Measurements from ENCODE around the gene KLHL14. TPM values are rescaled to one million over a fixed set of nuclear protein-coding genes. Genes with fewer than 3 reads are reported as not detected.

Gene KLHL14
- total RNA-seq, 1 donor from 2014 or later = 1.3 TPM

DNA sequence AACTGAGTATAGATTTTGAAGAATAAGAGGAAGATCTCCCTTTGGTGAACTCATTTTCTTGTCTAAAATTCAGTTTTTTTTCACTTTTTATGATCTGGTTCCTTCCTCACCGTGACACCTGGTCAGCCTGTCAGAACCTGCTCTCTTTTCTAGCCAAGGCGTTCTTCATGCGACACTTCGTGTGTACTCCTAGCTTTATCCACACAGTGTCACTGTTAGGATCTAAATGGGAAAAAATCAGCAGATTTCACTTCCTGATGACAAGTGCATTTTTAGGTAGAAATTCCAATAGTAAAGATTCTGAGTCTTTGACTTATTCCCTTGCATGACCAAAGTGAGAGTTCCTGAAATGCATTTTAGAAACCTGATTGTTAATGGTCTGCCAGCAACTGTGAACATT is 89.8 kb downstream of the KLHL14 start:
- Mint-ChIP-seq H3K36me3 (ENCODE audit: low read depth, unreplicated experiment) (no peaks in the 10 kb centered on the region), H3K4me3 (ENCODE audit: unreplicated experiment) (no peak overlapping the region), H3K27ac (ENCODE audit: unreplicated experiment) (no peak overlapping the region), H3K27me3 (ENCODE audit: unreplicated experiment) (no peaks in the 10 kb centered on the region), H3K4me1 (ENCODE audit: unreplicated experiment) (no peaks in the 10 kb centered on the region), H3K9me3 (ENCODE audit: unreplicated experiment) (no peaks in the 10 kb centered on the region)
- no peak for DNase-seq (ENCODE audit: low spot score)
- TF ChIP-seq, protein P1, sequence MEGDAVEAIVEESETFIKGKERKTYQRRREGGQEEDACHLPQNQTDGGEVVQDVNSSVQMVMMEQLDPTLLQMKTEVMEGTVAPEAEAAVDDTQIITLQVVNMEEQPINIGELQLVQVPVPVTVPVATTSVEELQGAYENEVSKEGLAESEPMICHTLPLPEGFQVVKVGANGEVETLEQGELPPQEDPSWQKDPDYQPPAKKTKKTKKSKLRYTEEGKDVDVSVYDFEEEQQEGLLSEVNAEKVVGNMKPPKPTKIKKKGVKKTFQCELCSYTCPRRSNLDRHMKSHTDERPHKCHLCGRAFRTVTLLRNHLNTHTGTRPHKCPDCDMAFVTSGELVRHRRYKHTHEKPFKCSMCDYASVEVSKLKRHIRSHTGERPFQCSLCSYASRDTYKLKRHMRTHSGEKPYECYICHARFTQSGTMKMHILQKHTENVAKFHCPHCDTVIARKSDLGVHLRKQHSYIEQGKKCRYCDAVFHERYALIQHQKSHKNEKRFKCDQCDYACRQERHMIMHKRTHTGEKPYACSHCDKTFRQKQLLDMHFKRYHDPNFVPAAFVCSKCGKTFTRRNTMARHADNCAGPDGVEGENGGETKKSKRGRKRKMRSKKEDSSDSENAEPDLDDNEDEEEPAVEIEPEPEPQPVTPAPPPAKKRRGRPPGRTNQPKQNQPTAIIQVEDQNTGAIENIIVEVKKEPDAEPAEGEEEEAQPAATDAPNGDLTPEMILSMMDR (IDR thresholded peaks at IDR 0.05; ENCODE audit: unreplicated experiment) = no peak

DNA sequence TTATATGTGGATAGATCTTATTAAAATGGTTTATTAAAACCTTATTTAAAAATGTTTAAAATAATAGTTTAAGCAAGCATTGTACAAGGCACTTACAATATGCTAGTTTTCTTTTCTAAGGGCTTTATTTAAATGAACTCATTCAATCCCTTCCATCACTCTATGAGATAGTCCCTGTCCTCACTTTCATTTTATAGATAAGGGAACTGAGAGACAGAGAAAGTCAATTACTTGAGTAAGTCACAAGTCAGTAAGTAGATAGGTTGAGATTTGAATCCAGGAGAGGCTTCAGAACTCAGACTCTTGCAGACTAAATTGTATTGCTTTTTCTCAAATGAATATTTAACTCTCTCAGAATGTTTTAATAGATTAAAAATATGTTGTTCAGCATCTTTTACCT is 95.2 kb downstream of the KLHL14 start:
- no peaks in the 10 kb centered on the region for H3K4me1 Mint-ChIP-seq (ENCODE audit: unreplicated experiment)
- TF ChIP-seq, protein P1 (IDR thresholded peaks at IDR 0.05; ENCODE audit: unreplicated experiment) = no peak
- H3K9me3 Mint-ChIP-seq (ENCODE audit: unreplicated experiment) = no peaks in the 10 kb centered on the region
- H3K27me3 Mint-ChIP-seq (ENCODE audit: unreplicated experiment) = no peaks in the 10 kb centered on the region
- no peaks in the 10 kb centered on the region for H3K36me3 Mint-ChIP-seq (ENCODE audit: low read depth, unreplicated experiment)
- H3K4me3 Mint-ChIP-seq (ENCODE audit: unreplicated experiment) = no peak overlapping the region
- DNase-seq (ENCODE audit: low spot score) = no peak
- no peak overlapping the region for H3K27ac Mint-ChIP-seq (ENCODE audit: unreplicated experiment)

DNA sequence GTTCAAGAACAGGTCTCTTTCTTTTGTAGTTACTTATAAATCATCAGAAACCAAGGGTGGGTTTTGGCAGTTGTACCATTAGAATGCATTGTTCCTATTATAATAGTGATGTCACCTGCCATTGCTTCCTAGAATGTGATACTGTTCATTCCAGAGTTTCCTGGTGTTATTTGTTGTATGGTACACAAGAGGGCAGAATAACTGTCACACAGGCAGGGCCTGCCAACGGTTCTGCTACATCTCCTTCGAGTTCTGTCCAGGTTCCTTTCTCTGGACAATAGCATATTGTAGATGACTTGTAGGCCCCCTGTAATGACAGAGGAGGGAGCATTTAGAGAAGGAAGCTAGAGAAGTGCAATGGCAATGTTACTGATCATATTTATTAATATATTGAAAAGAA is 98.3 kb downstream of the KLHL14 start:
- no peaks in the 10 kb centered on the region for H3K27me3 Mint-ChIP-seq (ENCODE audit: unreplicated experiment)
- peak; percentile 9 for DNase-seq (ENCODE audit: low spot score)
- TF ChIP-seq, protein P1 (IDR thresholded peaks at IDR 0.05; ENCODE audit: unreplicated experiment) = peak; percentile 33
- no peaks in the 10 kb centered on the region for H3K4me1 Mint-ChIP-seq (ENCODE audit: unreplicated experiment)
- H3K4me3 Mint-ChIP-seq (ENCODE audit: unreplicated experiment) = no peak overlapping the region
- H3K27ac Mint-ChIP-seq (ENCODE audit: unreplicated experiment) = no peak overlapping the region
- H3K36me3 Mint-ChIP-seq (ENCODE audit: low read depth, unreplicated experiment) = no peaks in the 10 kb centered on the region
- H3K9me3 Mint-ChIP-seq (ENCODE audit: unreplicated experiment) = no peaks in the 10 kb centered on the region

DNA sequence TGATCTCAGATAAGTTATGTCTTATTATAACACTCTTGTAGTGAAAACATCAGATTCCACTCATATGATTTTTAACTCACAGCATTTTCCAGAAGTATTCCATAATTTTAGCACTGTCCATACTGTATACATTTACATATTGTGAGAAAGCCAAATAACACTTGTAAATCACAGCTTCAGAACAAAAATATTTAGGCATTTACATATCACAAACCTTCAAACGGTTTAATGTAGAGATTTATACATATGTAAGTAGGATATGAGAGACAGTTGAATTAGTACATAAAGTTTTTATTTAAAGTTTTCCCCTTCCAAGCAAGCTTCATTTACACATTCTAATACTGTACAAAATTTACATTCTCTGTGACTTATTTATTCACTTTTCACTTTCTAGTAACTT is 100.4 kb downstream of the KLHL14 start:
- peaks cover 4% of the 10 kb centered on the region for H3K4me1 Mint-ChIP-seq (ENCODE audit: unreplicated experiment)
- no peak overlapping the region for H3K4me3 Mint-ChIP-seq (ENCODE audit: unreplicated experiment)
- H3K27me3 Mint-ChIP-seq (ENCODE audit: unreplicated experiment) = peaks cover 2% of the 10 kb centered on the region
- DNase-seq (ENCODE audit: low spot score) = no peak
- H3K27ac Mint-ChIP-seq (ENCODE audit: unreplicated experiment) = no peak overlapping the region
- H3K9me3 Mint-ChIP-seq (ENCODE audit: unreplicated experiment) = no peaks in the 10 kb centered on the region
- TF ChIP-seq, protein P1 (IDR thresholded peaks at IDR 0.05; ENCODE audit: unreplicated experiment) = no peak
- no peaks in the 10 kb centered on the region for H3K36me3 Mint-ChIP-seq (ENCODE audit: low read depth, unreplicated experiment)

DNA sequence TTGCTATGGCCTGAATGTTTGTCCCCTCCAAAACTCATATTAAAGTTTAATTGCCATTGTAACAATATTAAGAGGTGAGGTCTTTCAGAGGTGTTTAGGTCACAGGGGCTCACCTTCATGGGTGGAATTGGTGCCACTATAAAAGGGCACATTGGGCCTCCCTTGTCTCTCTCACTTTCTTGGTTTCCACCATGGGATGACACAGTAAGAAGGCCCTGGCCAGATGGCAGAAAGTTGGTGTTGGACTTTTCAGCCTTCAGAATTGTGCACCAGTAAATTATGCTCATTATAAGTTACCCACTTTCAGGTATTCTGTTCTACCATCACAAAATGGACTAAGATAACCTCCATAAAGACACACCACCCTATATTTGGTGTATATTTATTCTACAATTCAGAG is 102.1 kb downstream of the KLHL14 start:
- no peaks in the 10 kb centered on the region for H3K9me3 Mint-ChIP-seq (ENCODE audit: unreplicated experiment)
- TF ChIP-seq, protein P1 (IDR thresholded peaks at IDR 0.05; ENCODE audit: unreplicated experiment) = no peak
- H3K27me3 Mint-ChIP-seq (ENCODE audit: unreplicated experiment) = peaks cover 2% of the 10 kb centered on the region
- no peak overlapping the region for H3K4me3 Mint-ChIP-seq (ENCODE audit: unreplicated experiment)
- H3K27ac Mint-ChIP-seq (ENCODE audit: unreplicated experiment) = no peak overlapping the region
- DNase-seq (ENCODE audit: low spot score) = no peak
- peaks cover 4% of the 10 kb centered on the region for H3K4me1 Mint-ChIP-seq (ENCODE audit: unreplicated experiment)
- H3K36me3 Mint-ChIP-seq (ENCODE audit: low read depth, unreplicated experiment) = no peaks in the 10 kb centered on the region
